Astrocyte (in vitro differentiated cells and primary cell): Measurements from ENCODE around the gene SERPINA1. TPM values are rescaled to one million over a fixed set of nuclear protein-coding genes. Genes with fewer than 3 reads are reported as not detected.
A peak's percentile ranks its signal among the peaks of the same experiment; 100 is the strongest.

Source experiments
- DNase-seq: peaks from one replicate; pipeline ENCODE4 v3.0.0-alpha.2; 2010; ENCODE audit warnings: low read depth
- FAIRE-seq: peaks from 2 replicates; lab custom pipeline; 2011; peaks lifted over from hg19 to GRCh38; lab: Jason Lieb, UNC
- H2AFZ ChIP-seq: 2 replicates; pipeline ENCODE4 v1.6.0; 2012; ENCODE audit warnings: low read depth, low read length, inconsistent platforms
- H3K27ac ChIP-seq: 2 replicates; pipeline ENCODE4 v1.5.1; 2011; ENCODE audit warnings: low read depth, low read length, inconsistent platforms
- H3K27me3 ChIP-seq: 2 replicates; pipeline ENCODE4 v1.6.0; 2011; ENCODE audit warnings: low read length, inconsistent platforms; ENCODE audit not compliant: insufficient read depth
- H3K36me3 ChIP-seq: 2 replicates; pipeline ENCODE4 v1.5.1; 2011; ENCODE audit warnings: low read length, inconsistent platforms; ENCODE audit not compliant: insufficient read depth
- H3K4me1 ChIP-seq: 2 replicates; pipeline ENCODE4 v1.5.1; 2011; ENCODE audit warnings: low read length, inconsistent platforms; ENCODE audit not compliant: insufficient read depth
- H3K4me2 ChIP-seq: 2 replicates; pipeline ENCODE4 v1.6.0; 2012; ENCODE audit warnings: low read length, inconsistent platforms
- H3K4me3 ChIP-seq: 2 replicates; pipeline ENCODE4 v1.5.1; 2011; ENCODE audit warnings: low read depth, mild to moderate bottlenecking, low read length, inconsistent platforms; ENCODE audit not compliant: insufficient read depth
- H3K79me2 ChIP-seq: 2 replicates; pipeline ENCODE4 v1.6.0; 2012; ENCODE audit warnings: mild to moderate bottlenecking, low read length, inconsistent platforms; ENCODE audit not compliant: insufficient read depth
- H3K9ac ChIP-seq: 2 replicates; pipeline ENCODE4 v1.6.0; 2012; ENCODE audit warnings: mild to moderate bottlenecking, low read length, inconsistent platforms
- H3K9me3 ChIP-seq: 2 replicates; pipeline ENCODE4 v1.5.1; 2012; ENCODE audit warnings: low read depth, mild to moderate bottlenecking, low read length, inconsistent platforms; ENCODE audit not compliant: insufficient read depth
- H4K20me1 ChIP-seq: 2 replicates; pipeline ENCODE4 v1.6.0; 2012; ENCODE audit warnings: low read length, inconsistent platforms; ENCODE audit not compliant: insufficient read depth
- H3K27ac Mint-ChIP-seq: one replicate; pipeline ENCODE4 v1.8.0; 2021; ENCODE audit warnings: mild to moderate bottlenecking, mixed read lengths; ENCODE audit not compliant: unreplicated experiment
- H3K27me3 Mint-ChIP-seq: one replicate; pipeline ENCODE4 v1.8.0; 2021; ENCODE audit warnings: low read depth, mixed read lengths; ENCODE audit not compliant: unreplicated experiment
- H3K36me3 Mint-ChIP-seq: one replicate; pipeline ENCODE4 v1.8.0; 2021; ENCODE audit warnings: low read depth, mixed read lengths; ENCODE audit not compliant: unreplicated experiment
- H3K4me1 Mint-ChIP-seq: one replicate; pipeline ENCODE4 v1.8.0; 2021; ENCODE audit warnings: low read depth, mixed read lengths; ENCODE audit not compliant: unreplicated experiment
- H3K4me3 Mint-ChIP-seq: one replicate; pipeline ENCODE4 v1.8.0; 2021; ENCODE audit warnings: mild to moderate bottlenecking, moderate library complexity, mixed read lengths; ENCODE audit not compliant: unreplicated experiment
- H3K9me3 Mint-ChIP-seq: one replicate; pipeline ENCODE4 v1.8.0; 2021; ENCODE audit warnings: mild to moderate bottlenecking, mixed read lengths; ENCODE audit not compliant: unreplicated experiment
- CTCF ChIP-seq: IDR thresholded peaks from 2 replicates; pipeline ENCODE4 v1.5.1; 2011; ENCODE audit warnings: low read depth, mild to moderate bottlenecking, inconsistent platforms, low read length, moderate library complexity; ENCODE audit not compliant: insufficient read depth
- EZH2 ChIP-seq: IDR thresholded peaks from 2 replicates; pipeline ENCODE4 v1.6.1; 2012; ENCODE audit warnings: mild to moderate bottlenecking, low read length, inconsistent platforms; ENCODE audit not compliant: insufficient read depth
- total RNA-seq: library from RNA; stranded (reverse); gene quantifications from 2 replicates; pipeline ENCODE4 v1.2.1, GENCODE V29; 2021

The SERPINA1 gene
- total RNA-seq, 1 donor from 2014 or later = 0.98 TPM

- no peaks in the 10 kb centered on the region for H3K36me3 ChIP-seq
- no peaks in the 10 kb centered on the region for H3K9me3 ChIP-seq
- no peak overlapping the region for H3K9ac ChIP-seq
- Mint-ChIP-seq H3K27ac (peak overlapping the region; percentile 49), H3K4me1 (peaks cover 24% of the 10 kb centered on the region), H3K9me3 (peaks cover 3% of the 10 kb centered on the region), H3K27me3 (no peaks in the 10 kb centered on the region), H3K4me3 (no peak overlapping the region), H3K36me3 (no peaks in the 10 kb centered on the region)
- H4K20me1 ChIP-seq = no peaks in the 10 kb centered on the region
- H3K4me2 ChIP-seq = no peak overlapping the region
- no peaks in the 10 kb centered on the region for H3K27me3 ChIP-seq
- peaks cover 27% of the 10 kb centered on the region for H3K4me1 ChIP-seq
- DNase-seq (no peak), FAIRE-seq (no peak)
- H3K27ac ChIP-seq = no peak overlapping the region
- H3K4me3 ChIP-seq = no peak overlapping the region
- TF ChIP-seq CTCF (no peak), EZH2 (no peak)
- H3K79me2 ChIP-seq = no peaks in the 10 kb centered on the region
- no peak overlapping the region for H2AFZ ChIP-seq
Observed at GRCh38 chr14:94343238-94344005, 45.0 kb downstream of the SERPINA1 start.

GRCh38 chr14:94342334-94342934, 46.0 kb downstream of the SERPINA1 start:
- peak overlapping the region; percentile 72 for H3K4me2 ChIP-seq

More at GRCh38 chr14:94342334-94342934, 46.0 kb downstream of the SERPINA1 start:
- peak; percentile 100 for DNase-seq
- H3K79me2 ChIP-seq = no peaks in the 10 kb centered on the region
- no peak for TF ChIP-seq CTCF
- TF ChIP-seq EZH2 = no peak
- Mint-ChIP-seq H3K27me3 (no peaks in the 10 kb centered on the region), H3K4me3 (no peak overlapping the region), H3K9me3 (peaks cover 3% of the 10 kb centered on the region), H3K36me3 (no peaks in the 10 kb centered on the region), H3K4me1 (peaks cover 24% of the 10 kb centered on the region), H3K27ac (peak overlapping the region; percentile 2)
- H3K4me3 ChIP-seq = no peak overlapping the region
- peak overlapping the region; percentile 3 for H3K9ac ChIP-seq
- no peak overlapping the region for H2AFZ ChIP-seq
- H4K20me1 ChIP-seq = no peaks in the 10 kb centered on the region
- no peaks in the 10 kb centered on the region for H3K9me3 ChIP-seq
- H3K36me3 ChIP-seq = no peaks in the 10 kb centered on the region
- peaks cover 27% of the 10 kb centered on the region for H3K4me1 ChIP-seq
- peak overlapping the region; percentile 59 for H3K27ac ChIP-seq
- H3K27me3 ChIP-seq = no peaks in the 10 kb centered on the region
- FAIRE-seq = peak; percentile 67
